ENCODE data around the gene GNB1. TPM values are rescaled to one million over a fixed set of nuclear protein-coding genes. Genes with fewer than 3 reads are reported as not detected.

Gene GNB1
- total and polyA plus RNA-seq, 9 of the 15 experiments (the other 6 are each of a cell fraction or from before 2014, with no cell fraction given), result 34.3 to 388 (median 114) TPM

DNA sequence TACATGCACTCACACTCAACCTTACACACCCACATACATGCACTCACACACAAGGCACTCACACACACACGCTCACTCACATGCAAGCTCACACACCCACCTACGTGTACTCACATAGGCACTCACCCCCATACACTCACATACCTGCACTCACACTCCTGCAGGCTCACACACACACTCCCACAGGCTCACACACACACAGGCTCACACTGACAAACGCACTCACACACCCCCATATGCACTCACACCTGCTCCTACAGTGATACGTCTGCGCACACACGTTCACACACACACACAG, 47.3 kb upstream of the GNB1 start:
- ATAC-seq (no peak), FAIRE-seq (no peak), DNase-seq (ENCODE audit: extremely low read depth in 1 of 4, low spot score in 3 of 4) (no peak)
- H3K4me3 ChIP-seq, result no peak overlapping the region
- TF ChIP-seq PHB (CRISPR knock-in tag; IDR thresholded peaks at IDR 0.05) (no peak), ZKSCAN1 (IDR thresholded peaks at IDR 0.05; ENCODE audit: low read depth, low read length) (no peak), IRF2 (CRISPR knock-in tag; IDR thresholded peaks at IDR 0.05) (peak; percentile 21; the same call in 1 of the 2 replicates), HMG20A (CRISPR knock-in tag; conservative IDR thresholded peaks at IDR 0.05) (no peak), ZKSCAN8 (CRISPR knock-in tag; IDR thresholded peaks at IDR 0.05) (no peak)
- TF ChIP-seq, protein P1, sequence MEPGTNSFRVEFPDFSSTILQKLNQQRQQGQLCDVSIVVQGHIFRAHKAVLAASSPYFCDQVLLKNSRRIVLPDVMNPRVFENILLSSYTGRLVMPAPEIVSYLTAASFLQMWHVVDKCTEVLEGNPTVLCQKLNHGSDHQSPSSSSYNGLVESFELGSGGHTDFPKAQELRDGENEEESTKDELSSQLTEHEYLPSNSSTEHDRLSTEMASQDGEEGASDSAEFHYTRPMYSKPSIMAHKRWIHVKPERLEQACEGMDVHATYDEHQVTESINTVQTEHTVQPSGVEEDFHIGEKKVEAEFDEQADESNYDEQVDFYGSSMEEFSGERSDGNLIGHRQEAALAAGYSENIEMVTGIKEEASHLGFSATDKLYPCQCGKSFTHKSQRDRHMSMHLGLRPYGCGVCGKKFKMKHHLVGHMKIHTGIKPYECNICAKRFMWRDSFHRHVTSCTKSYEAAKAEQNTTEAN (CRISPR knock-in tag; IDR thresholded peaks at IDR 0.05), result peak; percentile 80; the same call in 1 of the 2 replicates
- intact Hi-C loops (cut with micrococcal nuclease), result no loop called here
- no peak overlapping the region for H3K27ac ChIP-seq (ENCODE audit: extremely low read depth, low read depth, low read length)
- H3K9me3 ChIP-seq (replicated peaks; ENCODE audit: control insufficient read depth, insufficient read depth, low read depth, low read length), result peaks cover 9% of the 10 kb centered on the region; the same call in 1 of the 2 replicates
- no peak overlapping the region for H3K4me2 ChIP-seq (ENCODE audit: insufficient read depth, low read length)
- no TSS peak for BruUV-seq (replicated peaks)
- ChIA-PET CTCF (ENCODE audit: low intra/inter-chr PET ratio) (no interaction called here), POLR2A (no interaction called here)
- H3K36me3 ChIP-seq (ENCODE audit: control insufficient read depth, insufficient read depth, low read length), result no peaks in the 10 kb centered on the region
- H3K9ac ChIP-seq (ENCODE audit: insufficient read depth in 1 of 2, low read depth in 2 of 2, low read length in 2 of 2), result no peak overlapping the region
- WGBS (ENCODE audit: insufficient coverage, low coverage, missing lambda C conversion rate), result 9% methylated on average over 6 of the region's 6 CpGs
- H2AFZ ChIP-seq (ENCODE audit: low read depth, low read length), result no peak overlapping the region
- H3K79me2 ChIP-seq (ENCODE audit: control insufficient read depth, insufficient read depth, low read length), result no peaks in the 10 kb centered on the region
- H3K9me1 ChIP-seq (ENCODE audit: control insufficient read depth, insufficient read depth, low read length), result no peaks in the 10 kb centered on the region
- peaks cover 3% of the 10 kb centered on the region; the same call in 1 of the 2 replicates for H4K20me1 ChIP-seq (replicated peaks; ENCODE audit: control insufficient read depth, insufficient read depth, low read length)
- in situ Hi-C loops (cut with MboI), result no loop called here
- peaks cover 0 to 28% of the 10 kb centered on the region in 2 experiments; a peak in 2 of 5 replicates for H3K4me1 ChIP-seq (replicated peaks in 1 of 2; ENCODE audit: control insufficient read depth in 2 of 2, insufficient read depth in 2 of 2, low read length in 2 of 2)
- H3K27me3 ChIP-seq (ENCODE audit: control insufficient read depth in 2 of 2, insufficient read depth in 2 of 2, low read length in 2 of 2), result peaks cover 43 to 79% of the 10 kb centered on the region in 2 experiments
